Measurements from ENCODE around the gene NCOA1. TPM values are rescaled to one million over a fixed set of nuclear protein-coding genes. Genes with fewer than 3 reads are reported as not detected.
"Not testable (repeated sequence)": the region's sequence is repeated elsewhere in the genome, so short reads cannot be mapped to it uniquely, and the experiment has no call there.

NCOA1 gene
- total RNA-seq, 4 donors from 2014 or later, result 42.3 to 66.9 (median 47.4) TPM

GRCh38 chr2:24482251-24482971 lies 8.6 kb upstream of the NCOA1 start:
- H3K4me1 ChIP-seq, result no peaks in the 10 kb centered on the region
- H3K27me3 ChIP-seq, result no peaks in the 10 kb centered on the region
- no peak for ATAC-seq
- no peaks in the 10 kb centered on the region for H3K9me3 ChIP-seq
- no peak for TF ChIP-seq POLR2A (IDR thresholded peaks at IDR 0.05)
- TF ChIP-seq CTCF (IDR thresholded peaks at IDR 0.05), result no peak
- no peak for TF ChIP-seq POLR2AphosphoS5 (IDR thresholded peaks at IDR 0.05)
- no peak for TF ChIP-seq EP300 (IDR thresholded peaks at IDR 0.05)
- WGBS, 2 donors (ENCODE audit: low coverage in 1 of 2), result 18% methylated on average over 1 of the region's 5 CpGs; no CpG with 5 or more reads in 1 of the 2 donors
- H3K27ac ChIP-seq, result no peak overlapping the region
- H3K4me3 ChIP-seq, result no peak overlapping the region
- H3K36me3 ChIP-seq, result no peaks in the 10 kb centered on the region

- no peaks in the 10 kb centered on the region for H3K36me3 ChIP-seq
- WGBS, 2 donors (ENCODE audit: low coverage in 1 of 2), result 57 to 65% methylated on average over 2 to 3 of the region's 3 CpGs
- no peaks in the 10 kb centered on the region for H3K9me3 ChIP-seq
- TF ChIP-seq POLR2A (IDR thresholded peaks at IDR 0.05) (no peak), CTCF (IDR thresholded peaks at IDR 0.05) (no peak), POLR2AphosphoS5 (IDR thresholded peaks at IDR 0.05) (no peak), EP300 (IDR thresholded peaks at IDR 0.05) (no peak)
- no peak overlapping the region for H3K4me3 ChIP-seq
- no peak overlapping the region for H3K27ac ChIP-seq
- no peak for ATAC-seq
- no peaks in the 10 kb centered on the region for H3K4me1 ChIP-seq
- no peaks in the 10 kb centered on the region for H3K27me3 ChIP-seq
Measured at GRCh38 chr2:24482972-24483300, 8.1 kb upstream of the NCOA1 start.

GRCh38 chr2:24484677-24485076 lies 6.4 kb upstream of the NCOA1 start:
- not testable (repeated sequence) for H3K27ac ChIP-seq, H3K4me1 ChIP-seq, H3K4me3 ChIP-seq, H3K27me3 ChIP-seq, ATAC-seq, H3K36me3 ChIP-seq, H3K9me3 ChIP-seq
- WGBS, 2 donors (ENCODE audit: low coverage in 1 of 2), result 74 to 90% methylated on average over 5 to 6 of the region's 6 CpGs

DNA sequence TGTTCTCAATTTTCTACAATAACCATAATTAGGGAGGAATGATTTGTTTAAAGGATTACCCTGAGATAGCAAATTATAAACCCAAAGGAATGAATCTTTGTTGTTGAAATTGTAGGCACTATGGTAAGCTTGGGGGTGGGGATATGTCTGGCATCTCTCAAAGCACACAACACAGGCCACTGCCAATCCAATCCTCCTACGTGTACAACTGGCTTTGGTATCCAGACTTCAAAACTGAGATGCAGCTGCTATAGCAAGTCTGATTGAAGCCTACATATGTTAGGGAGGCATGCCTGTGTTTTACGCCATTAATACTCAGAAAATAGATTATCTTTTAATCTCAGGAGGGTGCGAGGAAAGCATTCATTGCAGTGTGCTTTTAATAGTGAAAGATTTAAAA lies 5.9 kb upstream of the NCOA1 start:
- H3K4me3 ChIP-seq, result no peak overlapping the region
- ATAC-seq, result no peak

GRCh38 chr2:24486636-24487205 lies 4.3 kb upstream of the NCOA1 start:
- H3K4me3 ChIP-seq, result no peak overlapping the region
- no peaks in the 10 kb centered on the region for H3K36me3 ChIP-seq
- peaks cover 0 to 14% (median 0%) of the 10 kb centered on the region in 3 donors for H3K4me1 ChIP-seq
- no peaks in the 10 kb centered on the region for H3K27me3 ChIP-seq
- no peak for ATAC-seq
- WGBS, 2 donors (ENCODE audit: low coverage in 1 of 2), result 61 to 66% methylated on average over 2 to 3 of the region's 3 CpGs
- TF ChIP-seq POLR2A (IDR thresholded peaks at IDR 0.05) (no peak), POLR2AphosphoS5 (IDR thresholded peaks at IDR 0.05) (no peak), CTCF (IDR thresholded peaks at IDR 0.05) (no peak), EP300 (IDR thresholded peaks at IDR 0.05) (no peak)
- H3K27ac ChIP-seq, result no peak overlapping the region
- H3K9me3 ChIP-seq, result no peaks in the 10 kb centered on the region

More for the DNA sequence above, 5.9 kb upstream of the NCOA1 start:
- TF ChIP-seq POLR2A (IDR thresholded peaks at IDR 0.05), result no peak
- TF ChIP-seq EP300 (IDR thresholded peaks at IDR 0.05), result no peak
- TF ChIP-seq POLR2AphosphoS5 (IDR thresholded peaks at IDR 0.05), result no peak
- no peak for TF ChIP-seq CTCF (IDR thresholded peaks at IDR 0.05)
- Histone ChIP-seq H3K36me3 (no peaks in the 10 kb centered on the region), H3K9me3 (no peaks in the 10 kb centered on the region), H3K27ac (no peak overlapping the region), H3K27me3 (no peaks in the 10 kb centered on the region), H3K4me1 (peaks cover 0 to 10% (median 0%) of the 10 kb centered on the region in 3 donors)
- WGBS, 2 donors (ENCODE audit: low coverage in 1 of 2), result 80 to 83% methylated on average over 2 to 3 of the region's 3 CpGs

Measured in gastroesophageal sphincter (tissue), 4 donors.